Epidermal melanocyte (primary cell): ENCODE results near the gene NUDT9.
"Not testable (repeated sequence)": the region's sequence is repeated elsewhere in the genome, so short reads cannot be mapped to it uniquely, and the experiment has no call there.

Source experiments
- DNase-seq: peaks from one replicate; pipeline ENCODE4 v3.0.0; 2011; ENCODE audit warnings: low spot score; ENCODE audit not compliant: insufficient read length

The NUDT9 gene

GRCh38 chr4:87461281-87461700 lies 38.9 kb downstream of the NUDT9 start:
- DNase-seq: no peak

GRCh38 chr4:87462102-87462501 lies 39.7 kb downstream of the NUDT9 start:
- DNase-seq: no peak

GRCh38 chr4:87465739-87466366 lies 43.5 kb downstream of the NUDT9 start:
- DNase-seq: peak; percentile 23

- no peak for DNase-seq
Measured at GRCh38 chr4:87469390-87469789, 47.0 kb downstream of the NUDT9 start.

GRCh38 chr4:87476934-87477333 lies 54.6 kb downstream of the NUDT9 start:
- DNase-seq: no peak

- no peak for DNase-seq
Measured at GRCh38 chr4:87478732-87479250, 56.4 kb downstream of the NUDT9 start.

GRCh38 chr4:87481377-87481776 lies 59.0 kb downstream of the NUDT9 start:
- no peak for DNase-seq

GRCh38 chr4:87483247-87483646 lies 60.9 kb downstream of the NUDT9 start:
- DNase-seq: not testable (repeated sequence)

GRCh38 chr4:87488666-87489065 lies 66.3 kb downstream of the NUDT9 start:
- not testable (repeated sequence) for DNase-seq

GRCh38 chr4:87489678-87490077 lies 67.3 kb downstream of the NUDT9 start:
- DNase-seq: no peak

GRCh38 chr4:87490664-87491369 lies 68.4 kb downstream of the NUDT9 start:
- no peak for DNase-seq

- no peak for DNase-seq
Measured at GRCh38 chr4:87491436-87491835, 69.1 kb downstream of the NUDT9 start.

- not testable (repeated sequence) for DNase-seq
Measured at GRCh38 chr4:87491851-87492250, 69.5 kb downstream of the NUDT9 start.

GRCh38 chr4:87493115-87493514 lies 70.7 kb downstream of the NUDT9 start:
- no peak for DNase-seq

GRCh38 chr4:87497159-87497558 lies 74.8 kb downstream of the NUDT9 start:
- DNase-seq: no peak

GRCh38 chr4:87497578-87497977 lies 75.2 kb downstream of the NUDT9 start:
- no peak for DNase-seq

GRCh38 chr4:87498446-87498900 lies 76.1 kb downstream of the NUDT9 start:
- DNase-seq: no peak

- DNase-seq: no peak
Measured at GRCh38 chr4:87499403-87500091, 77.2 kb downstream of the NUDT9 start.

GRCh38 chr4:87500092-87500462 lies 77.7 kb downstream of the NUDT9 start:
- DNase-seq: no peak

GRCh38 chr4:87502580-87503238 lies 80.3 kb downstream of the NUDT9 start:
- no peak for DNase-seq

- no peak for DNase-seq
Measured at GRCh38 chr4:87505862-87506261, 83.5 kb downstream of the NUDT9 start.
